ENCODE measurements around the gene WFDC9. TPM values are rescaled to one million over a fixed set of nuclear protein-coding genes. Genes with fewer than 3 reads are reported as not detected.

The WFDC9 gene
- polyA plus RNA-seq, 1 donor from 2014 or later: not detected

DNA sequence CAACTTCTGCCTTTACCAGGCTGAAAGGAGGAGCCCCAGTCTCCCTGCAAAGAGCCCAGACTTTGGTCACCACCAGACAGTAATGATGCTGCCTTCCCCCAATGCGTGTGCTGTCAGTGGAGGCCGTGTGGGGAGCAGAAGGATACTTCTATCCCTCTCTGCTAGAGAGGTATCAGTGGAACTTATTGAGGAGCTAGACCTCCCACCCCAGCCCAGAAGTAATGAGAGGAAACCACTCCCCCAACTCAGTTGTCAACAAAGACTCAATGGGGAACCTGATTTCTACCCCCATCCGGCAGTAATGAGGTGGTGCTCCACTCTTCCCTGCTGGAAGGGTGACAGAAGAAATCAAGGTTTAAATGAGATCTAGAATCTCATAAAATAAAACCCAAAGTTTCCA lies 47.6 kb downstream of the WFDC9 start:
- Histone ChIP-seq H3K9me3 (ENCODE audit: low read length) (no peaks in the 10 kb centered on the region), H3K27ac (ENCODE audit: low read length) (no peak overlapping the region), H2AFZ (ENCODE audit: low read depth, low read length) (no peak overlapping the region), H3K4me2 (ENCODE audit: low read length) (no peak overlapping the region), H4K20me1 (ENCODE audit: insufficient read depth) (no peaks in the 10 kb centered on the region), H3F3A (ENCODE audit: insufficient read depth, low read length, poor library complexity, severe bottlenecking) (no peaks in the 10 kb centered on the region), H3K79me2 (replicated peaks; ENCODE audit: insufficient read depth, low read length) (no peaks in the 10 kb centered on the region), H3K9me2 (ENCODE audit: insufficient read depth, low read length) (no peaks in the 10 kb centered on the region), H3K4me3 (ENCODE audit: low read length) (no peak overlapping the region), H3K9ac (ENCODE audit: low read length) (no peak overlapping the region), H3K36me3 (ENCODE audit: insufficient read depth, low read length) (no peaks in the 10 kb centered on the region), H3K27me3 (ENCODE audit: insufficient read depth, low read depth, low read length) (no peaks in the 10 kb centered on the region)
- no peak for TF ChIP-seq TAF1 (IDR thresholded peaks at IDR 0.05; ENCODE audit: low read depth)
- TF ChIP-seq SMC3 (conservative IDR thresholded peaks at IDR 0.05; ENCODE audit: poor library complexity): no peak
- TF ChIP-seq, protein P1, sequence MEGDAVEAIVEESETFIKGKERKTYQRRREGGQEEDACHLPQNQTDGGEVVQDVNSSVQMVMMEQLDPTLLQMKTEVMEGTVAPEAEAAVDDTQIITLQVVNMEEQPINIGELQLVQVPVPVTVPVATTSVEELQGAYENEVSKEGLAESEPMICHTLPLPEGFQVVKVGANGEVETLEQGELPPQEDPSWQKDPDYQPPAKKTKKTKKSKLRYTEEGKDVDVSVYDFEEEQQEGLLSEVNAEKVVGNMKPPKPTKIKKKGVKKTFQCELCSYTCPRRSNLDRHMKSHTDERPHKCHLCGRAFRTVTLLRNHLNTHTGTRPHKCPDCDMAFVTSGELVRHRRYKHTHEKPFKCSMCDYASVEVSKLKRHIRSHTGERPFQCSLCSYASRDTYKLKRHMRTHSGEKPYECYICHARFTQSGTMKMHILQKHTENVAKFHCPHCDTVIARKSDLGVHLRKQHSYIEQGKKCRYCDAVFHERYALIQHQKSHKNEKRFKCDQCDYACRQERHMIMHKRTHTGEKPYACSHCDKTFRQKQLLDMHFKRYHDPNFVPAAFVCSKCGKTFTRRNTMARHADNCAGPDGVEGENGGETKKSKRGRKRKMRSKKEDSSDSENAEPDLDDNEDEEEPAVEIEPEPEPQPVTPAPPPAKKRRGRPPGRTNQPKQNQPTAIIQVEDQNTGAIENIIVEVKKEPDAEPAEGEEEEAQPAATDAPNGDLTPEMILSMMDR (IDR thresholded peaks at IDR 0.05; ENCODE audit: poor library complexity, severe bottlenecking): no peak
- no peak for TF ChIP-seq MXI1 (conservative IDR thresholded peaks at IDR 0.05; ENCODE audit: poor library complexity, severe bottlenecking)

GRCh38 chr20:45581702-45582101 lies 49.4 kb downstream of the WFDC9 start:
- Histone ChIP-seq H3K36me3 (ENCODE audit: insufficient read depth, low read length) (no peaks in the 10 kb centered on the region), H4K20me1 (ENCODE audit: insufficient read depth) (no peaks in the 10 kb centered on the region), H3K9me2 (ENCODE audit: insufficient read depth, low read length) (no peaks in the 10 kb centered on the region), H2AFZ (ENCODE audit: low read depth, low read length) (no peak overlapping the region), H3K4me2 (ENCODE audit: low read length) (no peak overlapping the region), H3K27me3 (ENCODE audit: insufficient read depth, low read depth, low read length) (no peaks in the 10 kb centered on the region), H3K9ac (ENCODE audit: low read length) (no peak overlapping the region), H3F3A (ENCODE audit: insufficient read depth, low read length, poor library complexity, severe bottlenecking) (no peaks in the 10 kb centered on the region), H3K27ac (ENCODE audit: low read length) (no peak overlapping the region), H3K4me3 (ENCODE audit: low read length) (no peak overlapping the region), H3K79me2 (replicated peaks; ENCODE audit: insufficient read depth, low read length) (no peaks in the 10 kb centered on the region), H3K9me3 (ENCODE audit: low read length) (no peaks in the 10 kb centered on the region)
- TF ChIP-seq MXI1 (conservative IDR thresholded peaks at IDR 0.05; ENCODE audit: poor library complexity, severe bottlenecking) (no peak), REST (IDR thresholded peaks at IDR 0.05; ENCODE audit: borderline replicate concordance) (no peak)

- H3K79me2 ChIP-seq (replicated peaks; ENCODE audit: insufficient read depth, low read length): no peaks in the 10 kb centered on the region
- H3K9ac ChIP-seq (ENCODE audit: low read length): no peak within 1 kb of the TSS
- no peaks in the 10 kb centered on the region for H3K36me3 ChIP-seq (ENCODE audit: insufficient read depth, low read length)
- no peaks in the 10 kb centered on the region for H3K9me3 ChIP-seq (ENCODE audit: low read length)
- no peak within 1 kb of the TSS for H3K4me3 ChIP-seq (ENCODE audit: low read length)
- no peak within 1 kb of the TSS for H2AFZ ChIP-seq (ENCODE audit: low read depth, low read length)
- TF ChIP-seq, protein P1 (IDR thresholded peaks at IDR 0.05; ENCODE audit: poor library complexity, severe bottlenecking): no peak
- TF ChIP-seq SMC3 (conservative IDR thresholded peaks at IDR 0.05; ENCODE audit: poor library complexity): no peak
- no peak for TF ChIP-seq POLR2AphosphoS5 (IDR thresholded peaks at IDR 0.05)
- TF ChIP-seq RAD21 (conservative IDR thresholded peaks at IDR 0.05): no peak
- no peak for TF ChIP-seq REST (IDR thresholded peaks at IDR 0.05; ENCODE audit: borderline replicate concordance)
- no peak for TF ChIP-seq TAF1 (IDR thresholded peaks at IDR 0.05; ENCODE audit: low read depth)
- TF ChIP-seq EZH2 (IDR thresholded peaks at IDR 0.05; ENCODE audit: borderline replicate concordance, insufficient read depth, low read length, poor library complexity, severe bottlenecking): no peak
- TF ChIP-seq EP300 (conservative IDR thresholded peaks at IDR 0.05; ENCODE audit: poor library complexity, severe bottlenecking): no peak
- no peak for TF ChIP-seq MXI1 (conservative IDR thresholded peaks at IDR 0.05; ENCODE audit: poor library complexity, severe bottlenecking)
- H3K4me2 ChIP-seq (ENCODE audit: low read length): no peak within 1 kb of the TSS
- no peaks in the 10 kb centered on the region for H4K20me1 ChIP-seq (ENCODE audit: insufficient read depth)
- H3K9me2 ChIP-seq (ENCODE audit: insufficient read depth, low read length): no peaks in the 10 kb centered on the region
- H3K27ac ChIP-seq (ENCODE audit: low read length): no peak within 1 kb of the TSS
- no peaks in the 10 kb centered on the region for H3K27me3 ChIP-seq (ENCODE audit: insufficient read depth, low read depth, low read length)
- H3F3A ChIP-seq (ENCODE audit: insufficient read depth, low read length, poor library complexity, severe bottlenecking): no peaks in the 10 kb centered on the region
Measured at GRCh38 chr20:45579184-45579583, 51.9 kb downstream of the WFDC9 start, which contains the start of gene WFDC8. Gene WFDC8, minus strand, starts transcription at chr20:45579284. Its CDS starts 37 bp downstream, at chr20:45579247.
